Liver (tissue), 3 donors: ENCODE data around the gene DCUN1D3.

ENCODE experiments used
- ATF3 ChIP-seq: IDR thresholded peaks from 2 replicates; pipeline ENCODE4 v1.6.1; 2016; ENCODE audit warnings: antibody characterized with exemption
- JUND ChIP-seq, 2 donors: IDR thresholded peaks; 2 replicates each; pipeline ENCODE4 v1.6.1; 2016; ENCODE audit warnings: antibody characterized with exemption in 2 of 2
- ZBTB33 ChIP-seq: IDR thresholded peaks from 2 replicates; pipeline ENCODE4 v1.6.1; 2016; ENCODE audit warnings: antibody characterized with exemption
- TF ChIP-seq, protein P1 (sequence below): fragments of 150-350 bp; IDR thresholded peaks from 2 replicates; pipeline ENCODE4 v1.5.1; 2017; ENCODE audit warnings: improper control_type of control experiment, low read depth, low read length; ENCODE audit not compliant: missing input control
- donor health status: healthy.
- donor health status: healthy.

DNA sequence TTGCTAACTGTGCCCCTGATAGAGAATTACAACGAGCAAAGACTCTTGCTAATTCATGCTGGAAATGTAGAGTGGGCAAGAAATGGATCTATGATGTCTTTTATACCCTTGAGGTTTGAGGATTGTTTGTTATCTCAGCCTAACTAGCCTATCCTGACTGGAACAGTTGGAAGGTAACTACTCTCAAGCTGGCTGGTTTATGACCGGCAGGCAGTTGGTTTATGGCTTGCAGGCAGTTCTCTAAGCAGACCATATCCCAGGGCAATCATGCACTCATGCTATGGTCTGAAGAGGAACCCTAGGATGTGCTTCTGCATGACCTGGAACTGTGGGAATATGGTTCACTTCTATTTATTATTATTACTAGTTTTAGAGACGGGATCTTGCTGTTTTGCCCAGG, 49.5 kb upstream of the DCUN1D3 start:
- TF ChIP-seq, protein P1, sequence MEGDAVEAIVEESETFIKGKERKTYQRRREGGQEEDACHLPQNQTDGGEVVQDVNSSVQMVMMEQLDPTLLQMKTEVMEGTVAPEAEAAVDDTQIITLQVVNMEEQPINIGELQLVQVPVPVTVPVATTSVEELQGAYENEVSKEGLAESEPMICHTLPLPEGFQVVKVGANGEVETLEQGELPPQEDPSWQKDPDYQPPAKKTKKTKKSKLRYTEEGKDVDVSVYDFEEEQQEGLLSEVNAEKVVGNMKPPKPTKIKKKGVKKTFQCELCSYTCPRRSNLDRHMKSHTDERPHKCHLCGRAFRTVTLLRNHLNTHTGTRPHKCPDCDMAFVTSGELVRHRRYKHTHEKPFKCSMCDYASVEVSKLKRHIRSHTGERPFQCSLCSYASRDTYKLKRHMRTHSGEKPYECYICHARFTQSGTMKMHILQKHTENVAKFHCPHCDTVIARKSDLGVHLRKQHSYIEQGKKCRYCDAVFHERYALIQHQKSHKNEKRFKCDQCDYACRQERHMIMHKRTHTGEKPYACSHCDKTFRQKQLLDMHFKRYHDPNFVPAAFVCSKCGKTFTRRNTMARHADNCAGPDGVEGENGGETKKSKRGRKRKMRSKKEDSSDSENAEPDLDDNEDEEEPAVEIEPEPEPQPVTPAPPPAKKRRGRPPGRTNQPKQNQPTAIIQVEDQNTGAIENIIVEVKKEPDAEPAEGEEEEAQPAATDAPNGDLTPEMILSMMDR: no peak
- TF ChIP-seq ZBTB33: no peak
- TF ChIP-seq JUND (IDR thresholded peaks at IDR 0.05): no peak
- no peak for TF ChIP-seq ATF3
